ENCODE results near the gene RPP40. TPM values are rescaled to one million over a fixed set of nuclear protein-coding genes. Genes with fewer than 3 reads are reported as not detected.

RPP40 gene
- total RNA-seq, 1 experiment from 2014 or later = 34.8 TPM

DNA sequence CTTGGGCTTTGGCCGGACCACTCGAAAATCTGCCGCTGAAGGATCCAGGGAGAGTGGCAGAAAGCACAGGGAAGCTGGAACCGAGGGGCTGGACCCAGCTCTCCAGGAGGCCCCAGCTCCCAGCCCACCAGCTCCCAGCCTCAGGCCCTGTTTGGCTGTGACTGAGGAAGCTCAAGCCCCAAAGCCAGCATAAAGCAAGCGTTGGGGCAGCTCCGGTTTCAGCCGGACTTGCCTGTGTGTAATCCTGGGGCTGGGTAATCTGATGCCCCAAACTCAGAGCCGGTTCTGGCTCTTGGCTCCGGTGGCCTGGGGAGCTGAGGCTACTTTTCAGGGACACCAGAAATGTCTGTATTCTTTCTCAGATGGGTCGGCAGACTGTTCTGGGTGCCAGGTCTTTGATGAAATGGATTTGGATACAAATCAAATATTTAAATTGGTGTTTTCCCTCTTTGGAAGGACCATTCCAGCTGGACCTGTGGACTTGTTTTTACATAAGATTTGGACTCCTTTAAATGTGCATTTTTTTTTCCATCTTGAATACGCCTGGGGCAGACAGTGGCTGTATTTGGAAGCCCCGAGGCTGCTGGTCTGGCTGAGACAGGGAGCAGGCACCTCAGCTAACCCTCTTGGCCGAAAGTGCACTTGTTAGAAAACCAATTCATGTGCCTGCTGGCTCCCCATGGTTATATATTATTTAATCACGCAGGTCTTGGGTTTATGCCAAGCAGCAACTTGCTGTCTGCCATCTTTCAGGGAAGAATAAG lies 29.7 kb downstream of the RPP40 start:
- Mint-ChIP-seq H3K36me3 (ENCODE audit: insufficient read depth, unreplicated experiment) (no peaks in the 10 kb centered on the region), H3K4me3 (ENCODE audit: unreplicated experiment) (no peak overlapping the region), H3K27me3 (ENCODE audit: insufficient read depth, unreplicated experiment) (no peaks in the 10 kb centered on the region), H3K4me1 (ENCODE audit: insufficient read depth, unreplicated experiment) (no peaks in the 10 kb centered on the region), H3K27ac (ENCODE audit: low read depth, unreplicated experiment) (no peak overlapping the region), H3K9me3 (ENCODE audit: unreplicated experiment) (peaks cover 13% of the 10 kb centered on the region)
- ChIA-PET CTCF (no interaction called here), POLR2A (no interaction called here)
- no peak for DNase-seq (ENCODE audit: unreplicated experiment)
- BruUV-seq (replicated peaks) = no TSS peak
- intact Hi-C loops (cut with micrococcal nuclease) = no loop called here
- TF ChIP-seq, protein P1, sequence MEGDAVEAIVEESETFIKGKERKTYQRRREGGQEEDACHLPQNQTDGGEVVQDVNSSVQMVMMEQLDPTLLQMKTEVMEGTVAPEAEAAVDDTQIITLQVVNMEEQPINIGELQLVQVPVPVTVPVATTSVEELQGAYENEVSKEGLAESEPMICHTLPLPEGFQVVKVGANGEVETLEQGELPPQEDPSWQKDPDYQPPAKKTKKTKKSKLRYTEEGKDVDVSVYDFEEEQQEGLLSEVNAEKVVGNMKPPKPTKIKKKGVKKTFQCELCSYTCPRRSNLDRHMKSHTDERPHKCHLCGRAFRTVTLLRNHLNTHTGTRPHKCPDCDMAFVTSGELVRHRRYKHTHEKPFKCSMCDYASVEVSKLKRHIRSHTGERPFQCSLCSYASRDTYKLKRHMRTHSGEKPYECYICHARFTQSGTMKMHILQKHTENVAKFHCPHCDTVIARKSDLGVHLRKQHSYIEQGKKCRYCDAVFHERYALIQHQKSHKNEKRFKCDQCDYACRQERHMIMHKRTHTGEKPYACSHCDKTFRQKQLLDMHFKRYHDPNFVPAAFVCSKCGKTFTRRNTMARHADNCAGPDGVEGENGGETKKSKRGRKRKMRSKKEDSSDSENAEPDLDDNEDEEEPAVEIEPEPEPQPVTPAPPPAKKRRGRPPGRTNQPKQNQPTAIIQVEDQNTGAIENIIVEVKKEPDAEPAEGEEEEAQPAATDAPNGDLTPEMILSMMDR (IDR thresholded peaks at IDR 0.05; ENCODE audit: unreplicated experiment) = no peak

DNA sequence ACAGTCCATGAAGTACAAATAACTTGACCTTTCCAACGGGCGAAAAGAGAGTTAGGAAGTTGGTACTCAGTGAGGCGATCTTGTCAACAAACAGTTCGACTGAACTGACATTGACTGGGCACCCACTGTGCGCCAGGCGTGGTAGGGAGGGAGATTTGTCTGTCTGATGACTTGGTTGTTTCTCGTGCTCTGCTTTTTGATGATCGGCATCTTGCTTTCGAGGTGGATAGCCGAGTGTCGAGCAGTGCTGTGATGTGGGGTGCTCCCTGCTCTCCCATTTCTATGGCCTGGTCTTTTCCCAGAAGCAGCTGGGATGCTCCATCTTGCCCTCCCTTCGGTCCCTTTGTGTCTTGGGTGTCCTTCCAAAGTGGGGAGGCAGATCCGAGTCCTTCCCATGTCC lies 30.4 kb downstream of the RPP40 start:
- H3K36me3 Mint-ChIP-seq (ENCODE audit: insufficient read depth, unreplicated experiment) = no peaks in the 10 kb centered on the region
- H3K27ac Mint-ChIP-seq (ENCODE audit: low read depth, unreplicated experiment) = no peak overlapping the region
- no peaks in the 10 kb centered on the region for H3K4me1 Mint-ChIP-seq (ENCODE audit: insufficient read depth, unreplicated experiment)
- intact Hi-C loops (cut with micrococcal nuclease) = no loop called here
- BruUV-seq (replicated peaks) = no TSS peak
- TF ChIP-seq, protein P1 (IDR thresholded peaks at IDR 0.05; ENCODE audit: unreplicated experiment) = no peak
- CTCF ChIA-PET = no interaction called here
- no peaks in the 10 kb centered on the region for H3K27me3 Mint-ChIP-seq (ENCODE audit: insufficient read depth, unreplicated experiment)
- no peak for DNase-seq (ENCODE audit: unreplicated experiment)
- peaks cover 13% of the 10 kb centered on the region for H3K9me3 Mint-ChIP-seq (ENCODE audit: unreplicated experiment)
- POLR2A ChIA-PET = no interaction called here
- H3K4me3 Mint-ChIP-seq (ENCODE audit: unreplicated experiment) = no peak overlapping the region

DNA sequence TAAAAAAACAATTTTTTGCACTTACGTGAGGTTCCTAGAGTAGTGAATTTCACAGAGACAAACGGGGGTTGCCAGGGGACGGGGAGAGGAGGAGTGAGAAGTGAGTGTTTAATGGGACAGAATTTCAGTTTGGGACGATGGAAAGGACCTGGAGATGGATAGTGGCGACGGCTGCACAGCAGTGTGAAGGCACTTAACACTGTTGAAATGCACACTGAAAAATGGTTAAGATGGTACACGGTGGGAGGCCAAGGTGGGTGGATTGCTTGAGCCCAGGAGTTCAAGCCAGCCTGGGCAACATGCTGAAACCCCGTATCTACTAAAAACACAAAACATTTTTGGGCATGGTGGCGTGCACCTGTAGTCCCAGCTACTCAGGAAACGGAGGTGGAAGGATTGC lies 31.4 kb downstream of the RPP40 start:
- Mint-ChIP-seq H3K9me3 (ENCODE audit: unreplicated experiment) (peaks cover 13% of the 10 kb centered on the region), H3K4me3 (ENCODE audit: unreplicated experiment) (no peak overlapping the region), H3K4me1 (ENCODE audit: insufficient read depth, unreplicated experiment) (no peaks in the 10 kb centered on the region), H3K27me3 (ENCODE audit: insufficient read depth, unreplicated experiment) (no peaks in the 10 kb centered on the region), H3K27ac (ENCODE audit: low read depth, unreplicated experiment) (no peak overlapping the region), H3K36me3 (ENCODE audit: insufficient read depth, unreplicated experiment) (no peaks in the 10 kb centered on the region)
- DNase-seq (ENCODE audit: unreplicated experiment) = no peak
- TF ChIP-seq, protein P1 (IDR thresholded peaks at IDR 0.05; ENCODE audit: unreplicated experiment) = no peak
- ChIA-PET CTCF (no interaction called here), POLR2A (no interaction called here)
- intact Hi-C loops (cut with micrococcal nuclease) = no loop called here
- BruUV-seq (replicated peaks) = no TSS peak

DNA sequence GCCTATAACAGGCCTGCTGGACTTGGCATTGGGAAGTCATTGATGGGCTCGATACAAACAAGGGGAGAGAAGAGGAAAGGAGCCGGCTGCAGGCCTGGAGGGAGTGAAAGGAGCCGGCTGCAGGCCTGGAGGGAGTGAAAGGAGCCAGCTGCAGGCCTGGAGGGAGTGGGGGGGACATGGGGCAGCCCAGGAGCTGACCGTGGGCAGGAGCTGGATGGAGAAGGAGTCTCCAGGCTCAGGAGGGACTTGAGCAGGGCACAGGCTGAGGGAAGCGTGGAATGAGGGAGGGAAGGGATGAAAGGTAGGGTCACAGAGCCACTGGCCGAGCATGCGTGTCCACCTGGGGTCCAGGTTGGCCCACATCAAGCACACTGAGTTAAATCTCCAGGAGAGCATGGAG lies 32.0 kb downstream of the RPP40 start:
- TF ChIP-seq, protein P1 (IDR thresholded peaks at IDR 0.05; ENCODE audit: unreplicated experiment) = no peak
- CTCF ChIA-PET = no interaction called here
- Mint-ChIP-seq H3K4me1 (ENCODE audit: insufficient read depth, unreplicated experiment) (no peaks in the 10 kb centered on the region), H3K9me3 (ENCODE audit: unreplicated experiment) (peaks cover 8% of the 10 kb centered on the region), H3K27me3 (ENCODE audit: insufficient read depth, unreplicated experiment) (no peaks in the 10 kb centered on the region), H3K27ac (ENCODE audit: low read depth, unreplicated experiment) (no peak overlapping the region), H3K36me3 (ENCODE audit: insufficient read depth, unreplicated experiment) (no peaks in the 10 kb centered on the region), H3K4me3 (ENCODE audit: unreplicated experiment) (no peak overlapping the region)
- POLR2A ChIA-PET = no interaction called here
- BruUV-seq (replicated peaks) = no TSS peak
- DNase-seq (ENCODE audit: unreplicated experiment) = no peak
- intact Hi-C loops (cut with micrococcal nuclease) = no loop called here

Measured in MCF 10A (cell line).